Measurements from ENCODE around the gene F11R. TPM values are rescaled to one million over a fixed set of nuclear protein-coding genes. Genes with fewer than 3 reads are reported as not detected.
"Not testable (repeated sequence)": the region's sequence is repeated elsewhere in the genome, so short reads cannot be mapped to it uniquely, and the experiment has no call there.

F11R gene
- total RNA-seq, 1 experiment from 2014 or later: 69.2 TPM

DNA sequence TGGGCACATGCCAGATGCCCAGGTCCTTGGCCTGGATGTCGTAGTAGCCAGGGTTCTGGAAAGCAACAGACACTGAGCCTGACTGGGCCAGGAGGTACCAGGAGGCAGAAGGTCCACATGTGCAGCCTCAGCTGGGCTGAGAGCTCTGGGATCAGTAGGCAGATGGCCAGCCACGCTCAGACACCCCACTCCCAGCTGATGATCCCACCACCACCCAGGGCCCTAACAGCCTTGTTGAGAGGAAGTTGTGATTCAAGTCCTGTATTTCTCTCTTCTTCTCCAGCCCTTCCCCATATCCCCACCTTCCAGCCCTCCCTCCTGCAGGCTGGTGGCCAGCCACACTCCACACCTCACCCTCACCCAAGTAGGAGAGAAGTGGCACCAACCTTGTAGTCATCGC is 70.3 kb downstream of the F11R start:
- Histone ChIP-seq H4K20me1 (ENCODE audit: low read length) (no peaks in the 10 kb centered on the region), H2AFZ (ENCODE audit: low read length) (no peak overlapping the region), H3K4me3 (ENCODE audit: low read length) (no peak overlapping the region), H3K27ac (ENCODE audit: low read length) (peak overlapping the region; percentile 79; the same call in 1 of the 2 replicates), H3K4me1 (ENCODE audit: insufficient read depth, low read length) (peaks cover 29% of the 10 kb centered on the region), H3K27me3 (ENCODE audit: low read length) (no peaks in the 10 kb centered on the region), H3K79me2 (ENCODE audit: low read length) (no peaks in the 10 kb centered on the region), H3F3A (ENCODE audit: low read length, unreplicated experiment) (no peaks in the 10 kb centered on the region), H3K9me2 (replicated peaks; ENCODE audit: low read length) (no peaks in the 10 kb centered on the region), H3K9me3 (ENCODE audit: low read length) (no peaks in the 10 kb centered on the region), H3K4me2 (ENCODE audit: low read length) (no peak overlapping the region), H3K36me3 (ENCODE audit: low read depth, low read length) (no peaks in the 10 kb centered on the region), H3K9ac (ENCODE audit: low read length) (no peak overlapping the region)
- DNase-seq (no peak), ATAC-seq (no peak)
- intact Hi-C loops (cut with micrococcal nuclease): loop anchor here (1.0 to 2.0 kb wide), 6 partner anchors 7 to 276 kb away; no protein-coding TSS in a partner anchor
- no peak for TF ChIP-seq EZH2 (IDR thresholded peaks at IDR 0.05; ENCODE audit: low read length, unreplicated experiment)
- TF ChIP-seq EZH2phosphoT487 (IDR thresholded peaks at IDR 0.05; ENCODE audit: borderline replicate concordance, low read length): no peak
- no peak for TF ChIP-seq CTCF (conservative IDR thresholded peaks at IDR 0.05; ENCODE audit: low read depth, low read length)
- CTCF ChIA-PET: interaction anchor here (0.9 to 1.8 kb wide), 2 partner anchors 116 to 223 kb away, joined by 6 to 14 read pairs; no protein-coding TSS in a partner anchor
- BruUV-seq (replicated peaks): no TSS peak
- POLR2A ChIA-PET (ENCODE audit: unreplicated experiment): no interaction called here

- H3K9me3 ChIP-seq (ENCODE audit: low read length): no peaks in the 10 kb centered on the region
- DNase-seq: peak; percentile 86
- H3K79me2 ChIP-seq (ENCODE audit: low read length): no peaks in the 10 kb centered on the region
- TF ChIP-seq EZH2phosphoT487 (IDR thresholded peaks at IDR 0.05; ENCODE audit: borderline replicate concordance, low read length) (no peak), CTCF (conservative IDR thresholded peaks at IDR 0.05; ENCODE audit: low read depth, low read length) (no peak), EZH2 (IDR thresholded peaks at IDR 0.05; ENCODE audit: low read length, unreplicated experiment) (no peak)
- H3K4me3 ChIP-seq (ENCODE audit: low read length): no peak overlapping the region
- H3K4me1 ChIP-seq (ENCODE audit: insufficient read depth, low read length): peaks cover 32% of the 10 kb centered on the region
- no peaks in the 10 kb centered on the region for H4K20me1 ChIP-seq (ENCODE audit: low read length)
- H2AFZ ChIP-seq (ENCODE audit: low read length): no peak overlapping the region
- no peaks in the 10 kb centered on the region for H3K9me2 ChIP-seq (replicated peaks; ENCODE audit: low read length)
- intact Hi-C loops (cut with micrococcal nuclease): loop anchor here (2.0 kb wide), 3 partner anchors 33 to 275 kb away; no protein-coding TSS in a partner anchor
- ChIA-PET POLR2A (ENCODE audit: unreplicated experiment) (no interaction called here), CTCF (no interaction called here)
- BruUV-seq (replicated peaks): no TSS peak
- no peaks in the 10 kb centered on the region for H3K36me3 ChIP-seq (ENCODE audit: low read depth, low read length)
- H3K27me3 ChIP-seq (ENCODE audit: low read length): no peaks in the 10 kb centered on the region
- H3K4me2 ChIP-seq (ENCODE audit: low read length): peak overlapping the region; percentile 65
- no peaks in the 10 kb centered on the region for H3F3A ChIP-seq (ENCODE audit: low read length, unreplicated experiment)
- peak; percentile 52 for ATAC-seq
- H3K27ac ChIP-seq (ENCODE audit: low read length): peak overlapping the region; percentile 79
- H3K9ac ChIP-seq (ENCODE audit: low read length): 0 out of 2 replicates have a peak overlapping the region, but pooled peaks have one; percentile 3
Measured at GRCh38 chr1:160949881-160950280, 71.1 kb downstream of the F11R start.

GRCh38 chr1:160949216-160949880 is 71.6 kb downstream of the F11R start:
- intact Hi-C loops (cut with micrococcal nuclease); H3K4me3 ChIP-seq (ENCODE audit: low read length); H3K27me3 ChIP-seq (ENCODE audit: low read length); H4K20me1 ChIP-seq (ENCODE audit: low read length); H3K79me2 ChIP-seq (ENCODE audit: low read length); H3F3A ChIP-seq (ENCODE audit: low read length, unreplicated experiment); POLR2A ChIA-PET (ENCODE audit: unreplicated experiment); H3K9me2 ChIP-seq (replicated peaks; ENCODE audit: low read length); CTCF ChIA-PET; H2AFZ ChIP-seq (ENCODE audit: low read length); H3K36me3 ChIP-seq (ENCODE audit: low read depth, low read length); BruUV-seq (replicated peaks); H3K9me3 ChIP-seq (ENCODE audit: low read length): not testable (repeated sequence)
- Histone ChIP-seq H3K9ac (ENCODE audit: low read length) (0 out of 2 replicates have a peak overlapping the region, but pooled peaks have one; percentile 3), H3K4me2 (ENCODE audit: low read length) (peak overlapping the region; percentile 65), H3K27ac (ENCODE audit: low read length) (peak overlapping the region; percentile 79), H3K4me1 (ENCODE audit: insufficient read depth, low read length) (peaks cover 32% of the 10 kb centered on the region)
- DNase-seq (peak; percentile 71), ATAC-seq (peak; percentile 11; the same call in 1 of the 2 replicates)

DNA sequence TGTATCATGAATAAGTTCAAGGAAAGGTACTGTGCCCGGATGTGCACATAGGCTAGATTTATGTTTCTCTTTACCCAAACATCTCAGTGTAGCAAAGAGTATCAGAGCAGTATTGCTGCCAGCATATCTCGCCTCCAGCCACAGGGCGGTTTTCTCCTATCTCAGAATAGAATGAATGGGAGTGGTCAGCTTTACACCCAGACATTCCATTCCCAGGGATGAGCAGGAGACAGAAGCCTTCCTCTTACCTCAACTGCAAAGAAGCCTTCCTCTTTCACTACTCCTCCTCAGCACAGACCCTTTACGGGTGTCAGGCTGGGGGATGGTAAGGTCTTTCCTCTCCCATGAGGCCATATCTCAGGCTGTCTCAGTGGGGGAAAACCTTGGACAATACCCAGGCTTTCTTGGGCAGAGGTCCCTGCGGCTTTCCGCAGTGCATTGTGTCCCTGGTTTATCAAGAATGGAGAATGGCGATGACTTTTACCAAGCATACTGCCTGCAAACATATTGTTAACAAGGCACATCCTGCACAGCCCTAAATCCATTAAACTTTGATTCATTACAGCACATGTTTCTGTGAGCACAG is 73.7 kb downstream of the F11R start:
- DNase-seq; H3F3A ChIP-seq (ENCODE audit: low read length, unreplicated experiment); H4K20me1 ChIP-seq (ENCODE audit: low read length); BruUV-seq (replicated peaks); CTCF ChIA-PET; ATAC-seq; H3K79me2 ChIP-seq (ENCODE audit: low read length); H3K9me2 ChIP-seq (replicated peaks; ENCODE audit: low read length); H3K9ac ChIP-seq (ENCODE audit: low read length); H3K27me3 ChIP-seq (ENCODE audit: low read length); POLR2A ChIA-PET (ENCODE audit: unreplicated experiment); H2AFZ ChIP-seq (ENCODE audit: low read length); H3K4me3 ChIP-seq (ENCODE audit: low read length); H3K9me3 ChIP-seq (ENCODE audit: low read length); H3K27ac ChIP-seq (ENCODE audit: low read length); H3K4me2 ChIP-seq (ENCODE audit: low read length); H3K36me3 ChIP-seq (ENCODE audit: low read depth, low read length); intact Hi-C loops (cut with micrococcal nuclease): not testable (repeated sequence)
- peaks cover 32% of the 10 kb centered on the region for H3K4me1 ChIP-seq (ENCODE audit: insufficient read depth, low read length)

DNA sequence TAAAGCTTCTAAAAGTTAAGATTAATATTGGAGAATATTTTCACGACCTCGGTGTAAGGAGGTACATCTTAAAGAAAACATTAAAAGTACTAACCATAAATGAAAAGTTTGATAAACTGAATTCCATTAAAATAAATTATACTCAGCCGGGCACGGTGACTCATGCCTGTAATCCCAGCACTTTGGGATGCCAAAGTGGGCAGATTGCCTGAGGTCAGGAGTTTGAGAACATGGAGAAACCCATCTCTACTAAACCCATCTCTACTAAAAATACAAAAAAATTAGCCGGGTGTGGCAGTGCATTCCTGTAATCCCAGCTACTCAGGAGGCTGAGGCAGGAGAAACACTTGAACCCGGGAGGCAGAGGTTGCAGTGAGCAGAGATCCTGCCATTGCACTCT is 75.1 kb downstream of the F11R start:
- not testable (repeated sequence) for H3K4me2 ChIP-seq (ENCODE audit: low read length)

More for the DNA sequence above, 75.1 kb downstream of the F11R start:
- H3K36me3 ChIP-seq (ENCODE audit: low read depth, low read length); H3K4me3 ChIP-seq (ENCODE audit: low read length); H2AFZ ChIP-seq (ENCODE audit: low read length); H3K9me3 ChIP-seq (ENCODE audit: low read length); ATAC-seq; POLR2A ChIA-PET (ENCODE audit: unreplicated experiment); CTCF ChIA-PET; H3K27me3 ChIP-seq (ENCODE audit: low read length); H3K9ac ChIP-seq (ENCODE audit: low read length); BruUV-seq (replicated peaks); H3K9me2 ChIP-seq (replicated peaks; ENCODE audit: low read length); H3K79me2 ChIP-seq (ENCODE audit: low read length); H3K27ac ChIP-seq (ENCODE audit: low read length); intact Hi-C loops (cut with micrococcal nuclease); H3F3A ChIP-seq (ENCODE audit: low read length, unreplicated experiment); H4K20me1 ChIP-seq (ENCODE audit: low read length): not testable (repeated sequence)
- peak; percentile 63 for DNase-seq
- peaks cover 29% of the 10 kb centered on the region for H3K4me1 ChIP-seq (ENCODE audit: insufficient read depth, low read length)
